Gastroesophageal sphincter (tissue), 4 donors: ENCODE data around the gene VSTM2L. TPM values are rescaled to one million over a fixed set of nuclear protein-coding genes. Genes with fewer than 3 reads are reported as not detected.
"Not testable (repeated sequence)": the region's sequence is repeated elsewhere in the genome, so short reads cannot be mapped to it uniquely, and the experiment has no call there.

Source experiments
- ATAC-seq: fragments of 150-250 bp; one replicate; pipeline ENCODE4 v1.9.1; 2016; ENCODE audit warnings: mild to moderate bottlenecking, moderate library complexity
- H3K27ac ChIP-seq, 4 donors: fragments of 200-600 bp; sonication (generic) in 3 of 4; 1 replicate in 3 of 4; 2 replicates in 1 of 4; pipeline ENCODE4 v1.5.1; 2016 to 2019
- H3K27me3 ChIP-seq: fragments of 200-600 bp; sonication (generic); one replicate; pipeline ENCODE4 v1.5.1; 2019
- H3K36me3 ChIP-seq, 2 donors: fragments of 200-600 bp; sonication (generic); one replicate each; pipeline ENCODE4 v1.5.1; 2019; ENCODE audit warnings: control low read depth in 1 of 2
- H3K4me1 ChIP-seq, 3 donors: fragments of 200-600 bp; sonication (generic); 1 replicate in 2 of 3; 2 replicates in 1 of 3; pipeline ENCODE4 v1.5.1; 2016 to 2019; ENCODE audit warnings: control low read depth in 2 of 3
- H3K4me3 ChIP-seq, 2 donors: fragments of 200-600 bp; sonication (generic); one replicate each; pipeline ENCODE4 v1.5.1; 2019; ENCODE audit warnings: mild to moderate bottlenecking in 1 of 2, moderate library complexity in 1 of 2
- H3K9me3 ChIP-seq, 3 donors: fragments of 200-600 bp; sonication (generic); one replicate each; pipeline ENCODE4 v1.5.1; 2017 to 2019; ENCODE audit warnings: control low read depth in 2 of 3
- CTCF ChIP-seq, 4 experiments: fragments of 200-600 bp in 2 of 4; fragments of 450-650 bp in 2 of 4; sonication (generic) in 1 of 4; IDR thresholded peaks; one replicate each; pipeline ENCODE4 v1.5.1; 2017 to 2019; ENCODE audit warnings: antibody characterized with exemption in 4 of 4, mild to moderate bottlenecking in 2 of 4, moderate library complexity in 2 of 4
- EP300 ChIP-seq: sonication (generic); formaldehyde crosslinking; IDR thresholded peaks from one replicate; pipeline ENCODE4 v1.6.1; 2017; ENCODE audit warnings: antibody characterized with exemption, mild to moderate bottlenecking
- POLR2A ChIP-seq, 2 donors: fragments of 450-650 bp; IDR thresholded peaks; one replicate each; pipeline ENCODE4 v1.6.1; 2017; ENCODE audit warnings: antibody characterized with exemption in 2 of 2, mild to moderate bottlenecking in 2 of 2, moderate library complexity in 1 of 2
- POLR2AphosphoS5 ChIP-seq: sonication (generic); formaldehyde crosslinking; IDR thresholded peaks from one replicate; pipeline ENCODE4 v1.6.1; 2017; ENCODE audit warnings: antibody characterized with exemption
- WGBS, 2 donors: methylation state at CpG; one replicate each; pipeline ENCODE4 v1.1.5; 2018; ENCODE audit warnings: low coverage in 1 of 2; 5-methylcytosine and 5-hydroxymethylcytosine counted together
- total RNA-seq, 4 donors: library from RNA; depleted of rRNA; stranded (reverse); fragments of >200 nt; gene quantifications; one replicate each; pipeline ENCODE4 v1.1.0, GENCODE V29; 2016

Gene VSTM2L
- total RNA-seq, 4 donors from 2014 or later: 0.94 to 8.5 (median 7.0) TPM

- no peak overlapping the region for H3K4me3 ChIP-seq
- no peak overlapping the region for H3K27ac ChIP-seq
- no peak for TF ChIP-seq POLR2AphosphoS5
- no peak for TF ChIP-seq CTCF (IDR thresholded peaks at IDR 0.05)
- no peak for TF ChIP-seq POLR2A (IDR thresholded peaks at IDR 0.05)
- TF ChIP-seq EP300: no peak
- no peaks in the 10 kb centered on the region for H3K27me3 ChIP-seq
- peaks cover 0 to 14% (median 0%) of the 10 kb centered on the region in 3 donors for H3K9me3 ChIP-seq
- no peak for ATAC-seq
- 81 to 82% methylated on average over 3 to 4 of the region's 7 CpGs for WGBS, 2 donors
- H3K36me3 ChIP-seq: no peaks in the 10 kb centered on the region
- H3K4me1 ChIP-seq: no peaks in the 10 kb centered on the region
Observed at GRCh38 chr20:37955511-37955910, 52.6 kb downstream of the VSTM2L start.

DNA sequence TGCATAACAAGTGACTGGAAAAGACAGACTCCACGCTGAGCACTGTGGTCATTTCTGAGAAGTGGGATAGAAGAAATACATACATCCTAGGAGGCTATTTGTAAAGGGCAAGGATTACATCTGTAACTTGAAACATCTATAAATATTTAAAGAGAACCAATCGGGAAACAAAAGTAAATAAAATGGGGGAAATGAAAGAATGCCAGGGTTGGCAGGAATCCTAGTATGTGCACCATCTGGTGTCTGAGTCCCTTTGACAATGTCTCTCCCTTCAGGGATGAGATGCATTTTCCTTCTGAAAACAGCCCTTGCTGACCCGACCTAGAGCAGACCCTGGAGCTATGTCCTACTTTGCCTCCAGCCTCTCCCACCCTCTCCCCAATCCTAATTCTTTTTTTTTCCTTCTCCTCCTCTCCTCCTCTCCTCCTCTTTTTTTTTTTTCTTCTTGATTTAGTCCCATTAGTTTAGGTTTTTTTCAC lies 53.2 kb downstream of the VSTM2L start:
- Histone ChIP-seq H3K9me3 (peaks cover 0 to 20% (median 0%) of the 10 kb centered on the region in 3 donors), H3K27me3 (no peaks in the 10 kb centered on the region), H3K27ac (no peak overlapping the region), H3K4me3 (no peak overlapping the region), H3K4me1 (no peaks in the 10 kb centered on the region), H3K36me3 (no peaks in the 10 kb centered on the region)
- WGBS, 2 donors: 14 to 28% methylated on average over 1 to 3 of the region's 3 CpGs
- no peak for TF ChIP-seq POLR2A (IDR thresholded peaks at IDR 0.05)
- TF ChIP-seq POLR2AphosphoS5: no peak
- no peak for ATAC-seq

DNA sequence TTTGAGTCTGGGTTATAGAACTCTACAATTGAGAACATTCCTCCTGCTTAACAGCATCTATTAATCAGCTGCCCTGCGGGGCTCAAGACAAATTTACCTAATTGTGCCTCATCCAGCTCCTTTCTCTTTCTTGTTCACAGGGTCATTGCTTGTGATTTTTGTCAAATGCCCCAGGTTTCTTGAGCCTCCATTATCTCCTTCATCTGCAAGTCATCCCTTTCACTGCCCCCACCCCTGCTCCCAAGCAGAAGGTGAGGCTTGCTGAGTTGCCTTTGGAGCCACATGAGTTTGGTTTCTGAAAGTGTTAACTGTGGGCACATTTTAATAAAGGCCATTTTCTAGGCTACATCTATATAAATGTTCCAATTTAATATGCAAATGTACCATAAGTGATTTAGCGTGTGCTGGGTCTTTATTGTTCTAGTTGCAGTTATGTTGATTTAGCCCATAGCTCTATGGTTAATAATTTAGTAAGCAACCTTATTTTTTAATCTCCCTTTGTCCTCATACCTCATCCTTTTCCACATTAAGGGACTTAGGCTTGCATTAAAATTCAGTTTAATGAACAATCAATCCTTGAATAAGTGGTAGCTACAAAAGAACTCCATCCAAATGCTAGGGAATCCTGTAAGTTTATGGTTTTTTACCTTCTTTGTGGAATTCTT lies 56.1 kb downstream of the VSTM2L start:
- WGBS, 2 donors: 88 to 89% methylated on average over 2 of the region's 2 CpGs
- no peak for ATAC-seq
- TF ChIP-seq POLR2A (IDR thresholded peaks at IDR 0.05) (no peak), POLR2AphosphoS5 (no peak), EP300 (no peak), CTCF (IDR thresholded peaks at IDR 0.05) (no peak)
- peaks cover 0 to 29% (median 0%) of the 10 kb centered on the region in 3 donors for H3K9me3 ChIP-seq
- no peaks in the 10 kb centered on the region for H3K36me3 ChIP-seq
- no peaks in the 10 kb centered on the region for H3K27me3 ChIP-seq
- H3K4me1 ChIP-seq: no peaks in the 10 kb centered on the region
- H3K27ac ChIP-seq: no peak overlapping the region
- H3K4me3 ChIP-seq: no peak overlapping the region

DNA sequence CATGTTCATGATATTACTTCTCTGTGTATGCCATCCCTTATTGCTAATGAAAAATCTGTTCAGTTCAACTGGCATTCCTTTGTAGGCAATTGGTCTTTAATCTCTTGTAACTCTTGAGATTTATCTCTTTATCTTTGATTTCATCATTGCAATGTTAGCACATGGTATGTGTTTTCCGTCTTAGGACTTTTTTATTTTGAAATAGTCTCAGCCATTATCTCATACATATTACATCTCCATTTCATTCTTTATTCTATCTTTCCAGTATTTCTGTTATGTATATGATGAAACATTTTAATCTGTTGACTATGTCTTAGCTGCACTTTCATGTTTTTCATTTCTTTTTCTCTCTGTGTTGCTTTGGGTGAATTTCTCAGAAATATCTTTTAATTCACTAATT lies 58.1 kb downstream of the VSTM2L start:
- Histone ChIP-seq H3K4me3 (no peak overlapping the region), H3K27me3 (no peaks in the 10 kb centered on the region), H3K9me3 (peaks cover 0 to 29% (median 0%) of the 10 kb centered on the region in 3 donors), H3K27ac (no peak overlapping the region), H3K36me3 (no peaks in the 10 kb centered on the region), H3K4me1 (no peaks in the 10 kb centered on the region)
- TF ChIP-seq POLR2AphosphoS5 (no peak), POLR2A (IDR thresholded peaks at IDR 0.05) (no peak), EP300 (no peak), CTCF (IDR thresholded peaks at IDR 0.05) (no peak)
- no peak for ATAC-seq
- WGBS, 2 donors: 80 to 100% methylated on average over 1 of the region's 1 CpG

GRCh38 chr20:37963483-37963882 lies 60.6 kb downstream of the VSTM2L start:
- H3K36me3 ChIP-seq, H3K4me1 ChIP-seq, ATAC-seq, H3K4me3 ChIP-seq, H3K27ac ChIP-seq, H3K27me3 ChIP-seq: not testable (repeated sequence)
- H3K9me3 ChIP-seq: peaks cover 0 to 35% (median 0%) of the 10 kb centered on the region in 3 donors
- 86 to 90% methylated on average over 2 of the region's 2 CpGs for WGBS, 2 donors

- ATAC-seq: no peak
- Histone ChIP-seq H3K36me3 (no peaks in the 10 kb centered on the region), H3K4me1 (no peaks in the 10 kb centered on the region), H3K9me3 (peaks cover 0 to 6% (median 0%) of the 10 kb centered on the region in 3 donors), H3K4me3 (no peak overlapping the region), H3K27ac (no peak overlapping the region), H3K27me3 (no peaks in the 10 kb centered on the region)
- WGBS, 2 donors: 60 to 67% methylated on average over 1 of the region's 6 CpGs
- TF ChIP-seq POLR2AphosphoS5: no peak
- TF ChIP-seq POLR2A (IDR thresholded peaks at IDR 0.05): no peak
- TF ChIP-seq EP300: no peak
- no peak for TF ChIP-seq CTCF (IDR thresholded peaks at IDR 0.05)
Observed at GRCh38 chr20:37968841-37969401, 66.0 kb downstream of the VSTM2L start.
